Tibial nerve (tissue), 4 donors: ENCODE measurements around the gene PLEKHG4B.

Experiments
- EP300 ChIP-seq, 2 donors: sonication (generic); formaldehyde crosslinking; IDR thresholded peaks; one replicate each; pipeline ENCODE4 v1.6.1; 2017; ENCODE audit warnings: antibody characterized with exemption in 2 of 2, mild to moderate bottlenecking in 1 of 2
- POLR2A ChIP-seq, 2 donors: fragments of 450-650 bp; IDR thresholded peaks; one replicate each; pipeline ENCODE4 v1.6.1; 2017; ENCODE audit warnings: antibody characterized with exemption in 2 of 2, mild to moderate bottlenecking in 2 of 2, moderate library complexity in 2 of 2
- TF ChIP-seq, protein P1 (sequence below), 5 experiments: fragments of 200-600 bp in 3 of 5; fragments of 450-650 bp in 2 of 5; sonication (generic) in 3 of 5; IDR thresholded peaks; one replicate each; pipeline ENCODE4 v1.5.1; 2016 to 2019; ENCODE audit warnings: antibody characterized with exemption in 5 of 5, mild to moderate bottlenecking in 3 of 5, moderate library complexity in 2 of 5

DNA sequence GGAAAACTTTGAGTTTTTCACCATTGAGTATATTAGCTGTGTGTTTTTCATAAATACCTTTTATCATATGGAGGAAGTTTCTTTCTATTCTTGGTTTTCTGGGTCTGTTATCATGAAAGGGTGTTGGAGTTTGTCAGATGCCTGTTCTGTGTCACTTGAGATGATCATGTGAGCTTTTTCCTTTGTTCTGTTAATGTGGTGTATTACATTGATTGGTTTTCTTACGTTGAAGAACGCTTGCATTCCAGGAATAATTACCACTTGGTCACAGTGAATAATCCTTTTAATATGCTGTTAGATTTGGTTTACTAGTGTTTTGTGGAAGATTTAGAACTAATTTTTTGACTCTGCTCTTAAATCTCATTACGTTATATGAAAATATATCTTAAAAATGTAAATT lies 7.8 kb downstream of the PLEKHG4B start:
- TF ChIP-seq, protein P1, sequence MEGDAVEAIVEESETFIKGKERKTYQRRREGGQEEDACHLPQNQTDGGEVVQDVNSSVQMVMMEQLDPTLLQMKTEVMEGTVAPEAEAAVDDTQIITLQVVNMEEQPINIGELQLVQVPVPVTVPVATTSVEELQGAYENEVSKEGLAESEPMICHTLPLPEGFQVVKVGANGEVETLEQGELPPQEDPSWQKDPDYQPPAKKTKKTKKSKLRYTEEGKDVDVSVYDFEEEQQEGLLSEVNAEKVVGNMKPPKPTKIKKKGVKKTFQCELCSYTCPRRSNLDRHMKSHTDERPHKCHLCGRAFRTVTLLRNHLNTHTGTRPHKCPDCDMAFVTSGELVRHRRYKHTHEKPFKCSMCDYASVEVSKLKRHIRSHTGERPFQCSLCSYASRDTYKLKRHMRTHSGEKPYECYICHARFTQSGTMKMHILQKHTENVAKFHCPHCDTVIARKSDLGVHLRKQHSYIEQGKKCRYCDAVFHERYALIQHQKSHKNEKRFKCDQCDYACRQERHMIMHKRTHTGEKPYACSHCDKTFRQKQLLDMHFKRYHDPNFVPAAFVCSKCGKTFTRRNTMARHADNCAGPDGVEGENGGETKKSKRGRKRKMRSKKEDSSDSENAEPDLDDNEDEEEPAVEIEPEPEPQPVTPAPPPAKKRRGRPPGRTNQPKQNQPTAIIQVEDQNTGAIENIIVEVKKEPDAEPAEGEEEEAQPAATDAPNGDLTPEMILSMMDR (IDR thresholded peaks at IDR 0.05) = no peak
- TF ChIP-seq POLR2A (IDR thresholded peaks at IDR 0.05) (no peak), EP300 (IDR thresholded peaks at IDR 0.05) (no peak)
